NOMO-1 treated with DMSO at 0.1 percent for 48 hours (cell line): ENCODE results near the gene NEDD8.
"Not testable (repeated sequence)": the region's sequence is repeated elsewhere in the genome, so short reads cannot be mapped to it uniquely, and the experiment has no call there.

Experiments
- DNase-seq: peaks from one replicate; lab custom pipeline; 2025; ENCODE audit not compliant: unreplicated experiment; lab: John Stamatoyannopoulos, UW

The NEDD8 gene

DNA sequence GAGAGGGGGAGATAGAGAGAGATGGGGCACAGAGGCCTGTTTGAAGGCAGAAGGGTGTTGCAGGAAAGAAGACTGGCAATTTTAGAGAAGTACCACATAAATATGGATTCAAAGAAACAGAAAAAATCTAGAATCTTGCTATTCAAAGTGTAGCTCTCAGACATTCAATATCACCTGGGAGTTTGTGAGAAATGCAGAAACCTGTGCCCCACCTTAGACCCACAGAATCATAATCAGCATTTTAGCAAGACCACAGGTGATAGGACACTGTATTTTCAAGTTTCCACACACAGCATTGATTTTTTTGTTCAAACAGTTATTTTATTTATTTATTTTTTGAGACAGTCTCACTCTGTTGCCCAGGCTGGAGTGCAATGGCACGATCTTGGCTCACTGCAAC lies 3.3 kb downstream of the NEDD8 start:
- DNase-seq = no peak

DNA sequence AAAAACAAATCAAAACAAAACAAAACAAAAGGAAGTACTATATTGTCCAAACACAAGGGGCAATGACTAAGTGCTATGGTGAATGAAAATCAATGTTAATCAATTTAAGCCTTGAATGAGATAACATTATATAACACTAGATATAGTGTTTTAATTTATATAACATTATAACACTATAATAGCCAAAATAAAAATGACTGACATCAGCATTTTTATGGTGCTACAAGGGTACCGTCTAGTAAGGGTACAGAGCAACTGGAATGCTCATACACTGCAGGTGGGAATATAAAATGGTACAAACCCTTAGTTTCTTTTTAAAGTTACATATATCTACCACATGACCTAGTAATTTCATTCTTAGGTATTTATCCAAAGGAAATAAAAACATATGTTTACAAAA lies 5.7 kb downstream of the NEDD8 start:
- no peak for DNase-seq

DNA sequence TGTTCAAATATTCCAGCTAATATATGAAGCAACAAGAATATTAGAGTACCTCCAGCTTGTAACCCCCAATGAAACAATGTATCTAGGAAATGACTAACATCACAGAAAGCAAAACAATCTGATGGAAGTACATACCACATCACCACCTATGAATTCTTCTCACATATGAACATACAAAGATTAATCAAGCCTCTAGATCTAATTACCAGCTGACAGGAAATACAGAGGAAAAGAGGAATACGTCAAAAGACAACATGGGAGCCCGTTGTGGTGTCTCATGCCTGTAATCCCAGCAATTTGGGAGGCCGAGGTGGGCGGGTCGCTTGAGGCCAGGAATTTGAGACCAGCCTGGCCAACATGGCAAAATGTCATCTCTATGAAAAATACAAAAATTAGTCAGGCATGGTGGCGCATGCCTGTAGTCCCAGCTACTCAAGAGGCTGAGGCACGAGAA lies 7.5 kb downstream of the NEDD8 start:
- DNase-seq = no peak

DNA sequence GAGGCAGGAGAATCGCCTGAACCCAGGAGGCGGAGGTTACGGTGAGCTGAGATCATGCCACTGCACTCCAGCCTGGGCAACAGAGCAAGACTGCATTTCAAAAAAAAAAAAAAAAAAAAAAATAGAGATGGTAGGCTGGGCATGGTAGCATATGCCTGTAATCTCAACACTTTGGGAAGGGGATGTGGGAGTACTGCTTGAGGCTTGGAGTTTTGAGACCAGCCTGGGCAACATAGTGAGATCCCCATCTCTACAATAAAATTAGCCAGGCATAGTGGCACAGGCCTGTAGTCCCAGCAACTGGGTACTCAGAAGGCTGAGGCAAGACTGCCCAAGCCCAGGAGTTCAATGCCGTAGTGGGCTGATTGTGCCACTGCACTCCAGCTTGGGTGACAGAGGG lies 9.2 kb downstream of the NEDD8 start:
- not testable (repeated sequence) for DNase-seq

DNA sequence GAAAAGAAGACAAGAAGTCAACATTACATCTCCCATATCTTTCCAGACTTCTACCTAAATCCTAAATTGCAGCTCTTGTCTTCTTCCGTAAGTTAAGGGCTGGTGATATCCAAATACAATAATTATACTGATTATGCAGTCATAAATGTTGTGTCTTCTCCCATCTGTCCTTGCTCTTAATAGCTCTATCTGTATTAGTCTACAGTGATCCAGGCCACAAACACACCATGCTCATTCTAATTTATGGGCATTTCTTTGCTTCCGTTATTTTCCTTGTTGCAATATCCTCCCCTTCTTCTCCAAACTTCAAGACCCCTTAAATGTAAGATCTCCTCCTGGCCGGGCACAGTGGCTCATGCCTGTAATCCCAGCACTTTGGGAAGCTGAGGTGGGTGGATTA lies 12.6 kb downstream of the NEDD8 start:
- DNase-seq = no peak

DNA sequence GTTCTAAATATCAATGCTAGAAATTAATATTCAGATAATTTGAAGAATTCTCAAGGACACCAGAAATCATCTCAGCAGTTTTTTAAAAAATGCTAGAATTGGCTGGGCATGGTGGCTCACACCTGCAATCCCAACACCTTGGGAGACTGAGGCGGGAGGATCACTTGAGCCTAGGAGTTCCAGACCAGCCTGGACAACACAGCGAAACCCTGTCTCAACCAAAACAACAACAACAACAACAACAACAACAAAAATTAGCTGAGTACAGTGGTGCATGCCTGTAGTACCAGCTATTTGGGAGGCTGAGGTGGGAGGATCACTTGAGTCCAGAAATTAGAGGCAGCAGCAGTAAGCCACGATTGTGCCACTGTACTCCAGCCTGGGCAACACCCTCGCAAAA lies 13.1 kb downstream of the NEDD8 start:
- no peak for DNase-seq

DNA sequence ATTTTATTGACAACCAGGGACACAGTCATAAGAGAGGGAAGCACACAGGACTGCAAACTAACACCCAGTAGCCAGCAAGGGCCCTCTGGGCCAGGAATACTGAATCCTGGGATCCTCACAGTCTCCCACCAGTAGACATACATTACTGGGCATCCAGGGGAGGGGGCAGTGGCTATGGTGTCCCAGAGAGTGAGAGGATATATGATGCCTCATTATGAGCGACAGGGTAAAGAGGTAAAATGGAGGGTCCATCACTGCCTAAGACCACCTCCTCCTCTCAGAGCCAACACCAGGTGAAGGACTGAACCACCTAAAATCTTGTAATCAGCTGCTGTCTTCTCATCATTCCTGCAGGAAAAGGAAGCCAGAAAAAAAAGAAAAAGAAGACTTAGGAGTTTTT lies 15.3 kb downstream of the NEDD8 start:
- not testable (repeated sequence) for DNase-seq

DNA sequence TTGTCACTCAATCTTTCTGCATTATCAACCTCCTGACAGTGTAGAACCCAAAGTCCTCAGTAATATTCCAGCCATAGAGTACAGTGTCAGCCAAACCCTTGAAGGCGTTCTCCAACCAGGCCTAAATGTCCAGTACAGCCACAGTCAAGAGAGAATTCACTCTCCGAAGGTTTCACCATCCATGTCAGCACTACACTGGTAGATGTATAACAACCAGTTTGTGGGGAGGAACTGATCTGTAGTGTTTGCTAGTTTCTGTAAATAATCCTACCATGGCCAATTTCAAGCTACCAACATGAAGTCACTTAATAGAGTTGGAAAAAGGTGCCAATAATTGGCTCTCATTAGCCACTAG lies 15.8 kb downstream of the NEDD8 start:
- DNase-seq = no peak

DNA sequence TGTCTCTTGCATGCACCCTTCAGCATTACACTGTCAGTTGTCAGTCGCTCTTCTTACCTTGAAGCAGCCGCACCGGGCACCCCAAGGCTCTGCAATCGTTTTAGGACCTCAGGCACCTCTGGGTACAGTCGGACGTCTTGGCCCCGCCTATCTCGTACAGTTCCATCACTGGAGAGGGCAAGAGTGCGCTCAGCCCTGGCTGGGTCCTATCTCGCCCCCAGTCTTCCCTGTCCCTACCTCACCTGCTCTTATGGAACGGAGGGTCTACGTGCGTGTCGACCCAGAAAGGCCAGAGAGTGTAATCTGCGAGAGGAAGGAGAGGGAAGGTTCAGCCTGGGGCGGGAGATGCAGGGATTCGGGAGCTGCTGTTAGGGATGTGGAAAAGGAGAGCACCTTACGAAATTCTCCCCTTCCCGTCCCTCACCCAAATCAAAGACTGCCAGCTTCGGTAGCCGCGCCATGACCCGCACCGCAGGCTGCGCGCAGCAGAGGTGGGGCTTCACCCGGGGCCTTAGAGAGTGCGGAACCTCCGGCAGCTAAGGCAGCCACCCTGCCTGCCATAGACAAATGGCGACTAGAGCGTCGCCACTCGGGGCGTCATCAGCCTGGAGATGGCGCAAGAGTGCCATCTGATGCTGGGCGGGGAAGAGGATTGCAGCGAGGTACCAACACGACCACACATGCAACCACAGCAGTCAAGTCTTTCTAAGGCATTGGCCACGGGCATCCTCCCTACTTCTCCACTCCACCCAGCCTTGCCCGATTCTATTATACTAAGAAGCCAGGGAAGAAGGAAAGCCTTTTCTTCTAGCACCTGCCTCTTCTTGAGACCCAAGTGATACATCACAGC lies 16.4 kb downstream of the NEDD8 start, which contains the start of gene MDP1:
TSS of gene MDP1 (minus strand) at position 572 of the 850 bp plus-strand sequence. CDS start at position 461, 111 bp downstream.
- DNase-seq = peak; percentile 93

DNA sequence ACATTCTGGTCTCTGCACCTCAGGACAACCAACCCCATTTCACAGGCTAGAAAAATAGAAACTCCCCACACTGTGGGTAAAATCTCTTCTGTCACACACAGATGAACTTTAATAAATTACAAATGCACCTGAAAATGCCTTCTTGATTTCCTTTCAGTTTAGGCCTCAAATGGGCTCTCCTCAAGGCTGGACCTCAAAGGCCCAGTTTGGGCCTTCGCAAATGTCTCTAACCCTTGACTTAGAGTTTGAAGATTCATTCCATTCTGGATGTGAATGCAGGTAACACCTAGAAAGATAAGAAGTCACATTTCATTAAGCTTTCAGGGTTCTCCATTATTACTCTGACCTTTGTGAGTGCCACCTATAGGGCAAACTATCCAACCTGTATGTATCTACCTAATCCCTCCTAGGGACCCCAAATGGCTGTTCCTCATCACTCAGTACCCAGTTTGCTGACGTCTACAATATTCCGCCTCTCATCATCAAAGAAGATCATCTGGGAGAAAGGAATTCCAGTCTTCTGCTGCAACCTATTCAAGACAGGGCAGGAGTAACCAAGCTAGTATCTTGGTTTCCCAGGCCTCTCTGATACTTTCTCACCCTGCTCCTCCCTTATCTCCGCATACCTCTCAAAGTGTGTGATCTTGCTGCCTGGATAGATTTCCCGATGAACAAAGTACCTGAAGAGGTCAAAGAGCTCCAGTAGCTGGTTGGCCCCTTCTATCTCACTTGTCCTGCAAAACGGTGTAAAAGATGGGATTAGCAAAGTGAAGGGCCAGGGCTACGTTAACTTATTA lies 18.1 kb downstream of the NEDD8 start:
- no peak for DNase-seq

DNA sequence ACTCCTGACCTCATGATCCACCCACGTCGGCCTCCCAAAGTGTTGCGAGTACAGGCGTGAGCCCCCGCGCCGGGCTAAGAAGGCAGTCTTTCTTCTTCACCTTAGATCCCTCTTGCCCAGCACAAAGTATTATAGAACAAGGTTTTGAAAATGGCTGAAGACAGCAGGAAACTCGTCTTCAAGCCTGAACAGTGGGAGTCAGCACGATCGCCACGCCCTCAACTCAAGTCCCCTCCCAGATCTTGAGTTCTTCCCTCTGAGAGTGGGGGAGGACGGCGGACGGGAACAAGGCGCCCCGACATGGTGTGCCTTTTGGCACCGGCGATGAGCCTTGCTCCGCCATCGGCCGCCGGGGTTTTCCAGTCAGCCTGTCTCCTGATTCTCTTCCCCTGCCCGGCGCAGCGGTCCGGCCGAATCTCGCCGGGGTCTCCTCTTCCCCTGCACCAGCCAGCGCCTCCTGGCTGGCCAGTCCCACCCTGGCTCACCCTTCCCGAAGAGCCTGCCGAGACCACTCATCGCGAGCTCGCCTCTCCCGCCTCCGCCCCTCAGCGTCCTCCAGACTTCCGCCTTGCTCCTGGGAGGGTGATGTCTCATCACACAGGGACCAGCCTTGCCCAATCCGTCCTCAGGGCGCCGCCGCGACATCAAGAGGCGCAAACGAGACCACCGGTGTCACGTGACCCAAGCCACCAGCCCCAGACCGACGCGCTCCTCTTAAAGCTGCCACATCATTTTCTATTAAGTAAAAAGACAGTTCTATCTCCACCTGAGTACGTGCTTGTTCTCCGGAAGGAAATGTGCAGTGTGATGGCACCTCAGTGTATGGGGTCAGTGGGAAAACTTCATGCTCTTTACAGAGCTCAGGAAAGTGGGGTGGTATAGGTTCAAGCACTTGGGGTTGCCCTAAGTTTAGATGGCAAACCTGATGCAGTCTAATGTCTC lies 19.0 kb downstream of the NEDD8 start, which contains the start of gene CHMP4A:
TSS of gene CHMP4A (minus strand) at position 565 of the 942 bp plus-strand sequence. CDS start at position 516, 49 bp downstream.
- DNase-seq = peak; percentile 98

DNA sequence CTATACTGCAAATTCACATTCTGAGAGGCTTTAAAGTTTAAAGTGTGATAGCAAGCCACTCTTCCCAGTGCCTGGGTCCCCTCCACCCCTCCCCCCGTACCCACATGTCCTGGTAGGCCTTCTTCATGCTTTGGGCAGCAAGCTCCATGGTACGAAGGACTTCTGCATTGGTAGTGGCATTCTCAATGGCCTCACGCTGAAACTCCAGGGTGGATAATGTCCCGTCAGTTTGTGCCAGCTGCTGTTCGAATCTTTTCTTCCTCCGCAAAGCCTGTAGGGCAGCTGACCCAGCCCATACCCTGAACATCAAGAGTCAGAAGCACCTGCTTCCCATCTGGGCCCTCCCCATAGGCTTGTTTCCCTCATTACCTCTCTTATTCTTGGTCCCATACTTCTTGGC lies 20.9 kb downstream of the NEDD8 start:
- no peak for DNase-seq

DNA sequence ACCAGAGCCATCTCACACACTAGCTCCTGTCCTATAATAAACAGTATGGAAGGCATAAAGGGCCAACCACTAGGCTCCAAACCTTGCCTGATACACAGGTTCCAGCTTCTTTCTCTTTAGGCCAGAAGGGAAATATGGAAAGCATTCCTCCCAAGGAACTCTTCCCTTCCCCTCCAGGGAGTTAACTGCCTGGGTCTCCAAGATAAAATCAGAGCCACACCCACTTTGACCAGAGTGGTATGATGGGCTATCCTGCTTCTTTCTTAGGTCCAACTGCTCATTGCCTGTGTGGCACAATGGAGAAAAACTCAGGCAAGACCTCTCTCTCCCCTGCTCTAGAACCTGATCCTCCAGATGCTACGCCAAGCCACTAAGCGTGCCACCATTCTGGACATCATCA lies 24.5 kb downstream of the NEDD8 start:
- DNase-seq = no peak

DNA sequence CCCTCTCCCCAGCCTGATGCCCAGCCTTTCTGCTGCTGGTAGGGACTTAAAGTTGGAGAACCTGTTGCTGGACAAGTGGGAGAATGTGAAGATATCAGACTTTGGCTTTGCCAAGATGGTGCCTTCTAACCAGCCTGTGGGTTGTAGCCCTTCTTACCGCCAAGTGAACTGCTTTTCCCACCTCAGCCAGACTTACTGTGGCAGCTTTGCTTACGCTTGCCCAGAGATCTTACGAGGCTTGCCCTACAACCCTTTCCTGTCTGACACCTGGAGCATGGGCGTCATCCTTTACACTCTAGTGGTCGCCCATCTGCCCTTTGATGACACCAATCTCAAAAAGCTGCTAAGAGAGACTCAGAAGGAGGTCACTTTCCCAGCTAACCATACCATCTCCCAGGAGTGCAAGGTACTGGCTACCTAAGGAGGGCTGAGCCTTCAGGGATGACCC lies 25.0 kb downstream of the NEDD8 start:
- no peak for DNase-seq

DNA sequence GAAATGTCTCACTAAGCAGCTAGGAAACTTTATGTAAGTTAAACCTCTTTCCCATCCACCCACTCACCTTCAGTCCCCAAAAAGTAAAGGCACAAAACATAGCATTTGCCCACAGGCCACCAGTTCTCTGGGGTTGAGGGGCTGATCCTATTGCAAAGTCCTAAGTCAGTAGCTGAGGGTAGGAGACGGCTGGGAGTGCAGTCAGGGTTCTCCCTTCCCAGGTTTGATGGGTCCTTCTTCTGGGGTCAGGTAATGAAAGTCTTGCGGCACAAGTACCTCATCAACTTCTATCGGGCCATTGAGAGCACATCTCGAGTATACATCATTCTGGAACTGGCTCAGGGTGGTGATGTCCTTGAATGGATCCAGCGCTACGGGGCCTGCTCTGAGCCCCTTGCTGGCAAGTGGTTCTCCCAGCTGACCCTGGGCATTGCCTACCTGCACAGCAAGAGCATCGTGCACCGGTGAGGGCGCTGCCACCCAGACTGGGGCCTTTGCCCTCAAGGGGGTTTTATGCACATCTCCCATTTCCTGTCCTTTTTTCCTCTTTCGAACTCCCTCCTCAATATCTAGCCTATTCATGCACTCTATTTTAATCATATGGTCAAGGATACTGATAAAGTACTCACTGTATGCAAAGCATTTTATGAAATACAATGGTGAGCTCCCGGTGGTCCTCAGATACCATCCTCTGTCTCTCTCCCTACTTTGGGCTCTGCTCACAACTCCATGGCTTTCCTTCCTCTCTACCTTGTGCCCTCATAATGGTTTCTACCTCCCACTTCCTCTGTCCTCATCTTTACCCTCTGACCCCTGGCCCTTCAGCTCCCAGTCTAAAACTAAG lies 25.7 kb downstream of the NEDD8 start:
- no peak for DNase-seq

DNA sequence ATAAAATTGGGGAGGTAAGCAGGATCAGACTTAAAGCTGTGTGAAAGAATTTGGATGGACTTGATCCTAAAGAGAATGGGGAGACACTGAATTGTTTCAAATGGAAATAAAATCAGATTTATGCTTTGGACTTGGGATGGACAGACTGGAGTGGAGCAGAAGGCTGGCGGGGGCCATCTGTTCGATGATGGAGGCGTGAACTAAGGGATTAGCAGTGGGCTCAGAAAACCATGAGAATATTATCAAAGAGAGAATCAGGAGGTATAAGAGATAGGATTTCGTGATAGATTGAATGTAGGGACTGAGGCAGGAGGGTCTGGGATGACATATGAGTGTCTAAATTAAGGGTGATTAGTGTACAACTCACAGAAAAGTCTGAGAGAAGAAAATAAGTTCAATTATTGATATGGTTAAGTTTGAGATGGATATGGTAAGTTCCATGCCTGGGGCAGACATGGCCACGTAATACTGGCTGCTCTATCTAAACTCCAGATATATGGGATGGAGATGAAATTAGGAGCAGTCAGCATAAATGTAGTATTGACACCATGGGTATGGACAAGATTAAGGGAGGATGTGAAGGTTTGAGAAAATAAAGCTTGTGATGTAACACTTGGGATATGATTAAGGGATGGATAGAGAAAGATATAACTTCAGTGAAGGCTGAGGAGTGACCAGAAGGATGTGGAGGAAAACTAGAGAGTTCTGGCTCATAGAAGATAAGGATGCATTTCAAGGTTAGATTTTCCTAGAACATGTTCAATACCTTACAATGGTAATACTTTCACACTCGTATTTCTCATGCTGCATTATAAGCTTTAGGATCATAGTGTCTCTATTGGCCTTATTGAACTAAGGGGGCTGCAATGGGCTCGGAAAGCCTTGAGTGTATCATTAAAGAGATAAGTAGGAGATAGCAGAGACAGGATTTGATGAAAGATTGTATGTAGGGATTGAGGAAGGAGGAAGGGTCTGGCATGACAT lies 27.7 kb downstream of the NEDD8 start:
- DNase-seq = no peak

DNA sequence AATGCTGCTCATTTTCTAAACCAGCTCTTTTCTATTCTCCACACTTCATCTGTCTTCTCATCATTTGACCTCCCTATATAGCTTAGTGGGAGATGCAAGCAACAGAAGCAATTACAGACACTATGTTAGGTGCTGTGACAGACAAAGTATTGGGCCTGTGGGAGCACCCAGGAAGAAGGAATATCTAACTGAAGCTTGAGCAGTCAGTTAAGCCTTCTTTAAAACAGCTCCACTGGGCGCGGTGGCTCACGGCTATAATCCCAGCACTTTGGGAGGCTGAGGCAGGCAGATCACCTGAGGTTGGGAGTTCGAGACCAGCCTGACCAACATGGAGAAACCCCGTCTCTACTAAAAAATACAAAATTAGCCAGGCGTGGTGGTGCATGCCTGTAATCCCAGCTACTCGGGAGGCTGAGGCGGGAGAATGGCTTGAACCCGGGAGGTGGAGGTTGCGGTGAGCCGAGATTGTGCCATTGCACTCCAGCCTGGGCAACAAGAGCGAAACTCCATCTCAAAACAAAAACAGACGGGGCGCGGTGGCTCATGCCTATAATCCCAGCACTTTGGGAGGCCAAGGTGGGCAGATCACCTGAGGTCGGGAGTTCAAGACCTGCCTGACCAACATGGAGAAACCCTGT lies 28.8 kb downstream of the NEDD8 start:
- DNase-seq = not testable (repeated sequence)

DNA sequence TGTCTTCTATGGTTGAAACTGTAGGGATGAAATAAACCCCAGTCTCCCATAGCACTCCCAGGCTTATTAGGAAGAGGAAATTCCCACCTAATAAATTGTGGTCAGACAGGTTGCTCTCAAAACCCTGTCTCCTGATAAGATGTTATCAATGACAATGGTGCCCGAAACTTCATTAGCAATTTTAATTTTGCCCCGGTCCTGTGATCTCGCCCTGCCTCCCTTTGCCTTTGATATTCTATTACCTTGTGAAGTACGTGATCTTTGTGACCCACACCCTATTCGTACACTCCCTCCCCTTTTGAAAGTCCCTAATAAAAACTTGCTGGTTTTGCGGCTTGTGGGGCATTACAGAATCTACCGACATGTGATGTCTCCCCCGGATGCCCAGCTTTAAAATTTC lies 29.6 kb downstream of the NEDD8 start:
- DNase-seq = not testable (repeated sequence)
